Measurements from ENCODE around the gene CNTRL. TPM values are rescaled to one million over a fixed set of nuclear protein-coding genes. Genes with fewer than 3 reads are reported as not detected.

The CNTRL gene
- total and polyA plus RNA-seq, 2 of the 8 experiments (the other 6 are each of a cell fraction or from before 2014, with no cell fraction given), result 5.1 to 13.9 TPM

DNA sequence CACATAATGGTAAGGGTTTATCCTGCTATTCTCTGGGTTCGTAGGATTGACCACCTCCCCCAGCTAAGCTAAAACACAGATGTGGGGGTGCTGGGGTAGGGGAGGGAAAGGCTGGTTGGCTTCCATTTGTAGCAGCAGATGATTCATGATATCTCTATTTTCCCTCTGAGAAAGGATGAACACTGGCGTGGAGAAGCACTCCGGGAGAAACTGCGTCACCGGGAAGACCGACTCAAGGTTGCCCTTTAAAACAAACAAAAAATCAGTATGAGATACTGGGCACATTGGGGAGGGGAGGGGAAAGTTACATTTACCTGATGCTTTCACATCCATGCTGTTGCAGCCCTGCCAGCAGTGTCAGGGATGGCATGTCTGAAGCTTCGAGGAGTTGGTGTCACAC is 98.7 kb downstream of the CNTRL start:
- Histone ChIP-seq H3K79me1 (ENCODE audit: low read depth, low read length) (no peaks in the 10 kb centered on the region), H4K8ac (ENCODE audit: extremely low read depth, insufficient read depth, low read length) (no peak overlapping the region), H3K27ac (ENCODE audit: low read depth, low read length) (no peak overlapping the region), H3K9ac (replicated peaks in 1 of 4; ENCODE audit: extremely low read depth in 1 of 4, low read depth in 3 of 4, low read length in 3 of 4) (no peak overlapping the region), H2AFZ (ENCODE audit: low read length) (no peak overlapping the region), H3K4me1 (replicated peaks in 1 of 4; ENCODE audit: control insufficient read depth in 3 of 4, insufficient read depth in 4 of 4, low read length in 3 of 4) (no peaks in the 10 kb centered on the region), H2BK5ac (ENCODE audit: low read depth, low read length) (no peak overlapping the region), H2BK15ac (ENCODE audit: low read length) (no peak overlapping the region), H3K4ac (replicated peaks; ENCODE audit: insufficient read length, low read depth, low read length) (no peak overlapping the region), H3K27me3 (replicated peaks in 1 of 4; ENCODE audit: control insufficient read depth in 3 of 4, extremely low read depth in 1 of 4, insufficient read depth in 3 of 4, low read length in 3 of 4) (no peaks in the 10 kb centered on the region), H3K79me2 (ENCODE audit: control insufficient read depth in 1 of 2, insufficient read depth in 2 of 2, low read length in 2 of 2) (no peaks in the 10 kb centered on the region), H3K56ac (replicated peaks; ENCODE audit: insufficient read length, low read depth, low read length) (no peak overlapping the region), H4K5ac (ENCODE audit: insufficient read length, low read depth, low read length) (no peak overlapping the region), H3K4me2 (ENCODE audit: insufficient read depth in 1 of 2, low read depth in 2 of 2, low read length in 2 of 2) (no peak overlapping the region), H3K36me3 (ENCODE audit: control insufficient read depth in 2 of 4, insufficient read depth in 4 of 4, low read length in 3 of 4) (peaks cover 0 to 9% (median 3%) of the 10 kb centered on the region in 4 experiments; a peak in 6 of 8 replicates), H3K23ac (ENCODE audit: insufficient read length) (no peak overlapping the region), H2AK5ac (ENCODE audit: low read depth, low read length) (no peak overlapping the region), H2BK12ac (ENCODE audit: low read depth, low read length) (no peak overlapping the region), H2BK20ac (ENCODE audit: low read length) (no peak overlapping the region), H3K14ac (ENCODE audit: insufficient read length) (no peak overlapping the region), H3K4me3 (ENCODE audit: extremely low read depth in 1 of 4, insufficient read depth in 2 of 4, low read depth in 3 of 4, low read length in 4 of 4) (no peak overlapping the region), H3K23me2 (ENCODE audit: low read depth, low read length) (no peaks in the 10 kb centered on the region), H4K91ac (replicated peaks; ENCODE audit: insufficient read length, low read length) (no peak overlapping the region), H3K9me3 (ENCODE audit: insufficient read depth in 2 of 2, low read depth in 1 of 2, low read length in 1 of 2) (no peaks in the 10 kb centered on the region), H2BK120ac (replicated peaks; ENCODE audit: low read depth, low read length) (no peak overlapping the region), H4K20me1 (replicated peaks in 1 of 2; ENCODE audit: control insufficient read depth in 1 of 2, insufficient read depth in 2 of 2, low read length in 2 of 2) (no peaks in the 10 kb centered on the region), H3K18ac (ENCODE audit: extremely low read depth, low read length) (no peak overlapping the region)
- ChIA-PET CTCF (ENCODE audit: partially characterized antibody) (interaction anchor here (1.4 kb wide), 1 partner anchor 26 kb away, joined by 3 read pairs; no protein-coding TSS in a partner anchor), POLR2A (ENCODE audit: partially characterized antibody) (interaction anchor here (0.8 kb wide), 1 partner anchor 11 kb away, joined by 3 read pairs; no protein-coding TSS in a partner anchor)
- DNase-seq (ENCODE audit: low read depth in 1 of 2, low spot score in 2 of 2) (no peak), FAIRE-seq (no peak)
- WGBS, 2 experiments (ENCODE audit: extremely low coverage in 1 of 2, insufficient coverage in 1 of 2, insufficient read length in 1 of 2, insufficient replicate concordance in 2 of 2, low coverage in 1 of 2, low lambda C conversion rate in 2 of 2, missing lambda C conversion rate in 1 of 2), result 96% methylated on average over 7 of the region's 7 CpGs; no CpG with 5 or more reads in 1 of the 2 experiments
- no peak for TF ChIP-seq CTBP2 (IDR thresholded peaks at IDR 0.05; ENCODE audit: borderline replicate concordance, insufficient read depth, insufficient read length, low read length)
- TF ChIP-seq FOSL1 (IDR thresholded peaks at IDR 0.05; ENCODE audit: insufficient read depth, low read depth, low read length), result no peak
- no peak for TF ChIP-seq NRF1 (IDR thresholded peaks at IDR 0.05; ENCODE audit: low read depth, low read length)
- TF ChIP-seq SP4 (IDR thresholded peaks at IDR 0.05; ENCODE audit: low read length), result no peak
- no peak for TF ChIP-seq ASH2L (IDR thresholded peaks at IDR 0.05; ENCODE audit: low read length)
- no peak for TF ChIP-seq TAF7 (optimal IDR thresholded peaks at IDR 0.05; ENCODE audit: borderline replicate concordance, low read depth, low read length)
- TF ChIP-seq E2F6 (IDR thresholded peaks at IDR 0.05), result no peak
- TF ChIP-seq GTF2F1 (IDR thresholded peaks at IDR 0.05; ENCODE audit: borderline replicate concordance, low read depth, low read length), result no peak
- TF ChIP-seq PHF8 (conservative IDR thresholded peaks at IDR 0.05; ENCODE audit: low read depth, low read length), result no peak
- TF ChIP-seq SIRT6 (IDR thresholded peaks at IDR 0.05; ENCODE audit: low read length), result no peak
- TF ChIP-seq TBP (IDR thresholded peaks at IDR 0.05; ENCODE audit: low read depth, low read length), result no peak
- TF ChIP-seq GABPA (IDR thresholded peaks at IDR 0.05; ENCODE audit: borderline replicate concordance, insufficient read depth, low read length), result no peak
- TF ChIP-seq RXRA (IDR thresholded peaks at IDR 0.05; ENCODE audit: insufficient read depth, low read depth, low read length), result no peak
